SKM-1 treated with dmso at 0.1 percent for 144 hours (cell line): ENCODE data around the gene ACBD5.

ENCODE experiments used
- DNase-seq: peaks from one replicate; lab custom pipeline; 2025; ENCODE audit not compliant: unreplicated experiment; lab: John Stamatoyannopoulos, UW

ACBD5 gene

GRCh38 chr10:27155066-27155754 is 85.4 kb downstream of the ACBD5 start, which contains the start of gene MASTL:
MASTL (plus strand) TSS chr10:27155352; CDS start chr10:27155427, 75 bp downstream.
- peak; percentile 45 for DNase-seq

DNA sequence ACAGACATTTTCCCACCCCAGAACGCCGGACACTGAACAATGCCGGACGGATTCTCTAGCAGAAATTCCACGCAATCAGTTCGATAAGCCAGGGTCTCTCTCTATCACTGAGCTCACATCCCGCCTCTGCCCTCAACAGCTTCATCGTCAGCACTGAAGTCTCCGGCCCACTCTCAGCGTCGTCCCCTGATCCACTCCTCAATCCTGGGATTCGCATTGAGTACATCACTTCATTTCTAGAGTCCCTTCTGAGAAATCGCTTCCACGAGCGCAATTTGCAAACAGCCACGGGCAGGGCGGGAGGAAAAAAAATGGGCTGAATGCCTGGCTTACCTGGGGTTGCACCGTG is 86.8 kb downstream of the ACBD5 start:
- DNase-seq = no peak

DNA sequence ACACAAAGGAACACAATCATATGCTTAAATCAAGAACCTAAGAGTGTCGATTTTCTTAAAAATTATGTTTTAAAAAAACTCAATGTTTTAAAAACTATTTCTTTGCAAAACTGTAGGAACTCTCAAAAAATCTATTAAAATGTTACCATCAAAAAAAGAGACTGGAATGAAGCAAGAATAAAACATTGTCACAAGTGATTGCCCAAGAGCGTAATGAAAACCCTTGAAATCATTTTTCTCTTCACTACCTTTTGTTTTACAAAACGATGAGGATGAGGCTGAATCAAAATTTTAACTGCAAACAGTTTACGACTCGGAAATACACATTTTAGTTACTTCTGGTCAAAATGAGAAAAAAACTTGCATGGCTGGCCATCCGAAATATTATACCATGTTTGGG is 87.3 kb downstream of the ACBD5 start:
- DNase-seq = no peak

- DNase-seq = no peak
These were observed 87.9 kb downstream of the ACBD5 start for GRCh38 chr10:27152687-27153086.

DNA sequence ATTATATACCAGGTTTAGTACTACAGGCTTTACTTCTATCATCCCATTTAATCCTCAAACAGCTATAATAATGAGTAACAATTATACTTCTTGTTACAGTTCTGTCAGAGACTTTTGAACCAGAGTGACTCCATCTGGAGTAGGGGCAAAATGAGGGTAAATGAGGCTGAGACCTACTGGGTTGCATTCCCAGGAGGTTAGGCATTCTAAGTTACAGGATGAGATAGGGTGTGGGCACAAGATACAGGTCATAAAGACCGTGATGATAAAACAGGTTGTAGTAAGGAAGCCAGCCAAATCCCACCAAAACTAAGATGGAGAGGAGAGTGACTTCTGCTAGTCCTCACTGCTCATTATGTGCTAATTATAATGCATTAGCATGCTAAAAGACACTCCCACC is 90.3 kb downstream of the ACBD5 start:
- no peak for DNase-seq

GRCh38 chr10:27147701-27148100 is 92.9 kb downstream of the ACBD5 start:
- no peak for DNase-seq

DNA sequence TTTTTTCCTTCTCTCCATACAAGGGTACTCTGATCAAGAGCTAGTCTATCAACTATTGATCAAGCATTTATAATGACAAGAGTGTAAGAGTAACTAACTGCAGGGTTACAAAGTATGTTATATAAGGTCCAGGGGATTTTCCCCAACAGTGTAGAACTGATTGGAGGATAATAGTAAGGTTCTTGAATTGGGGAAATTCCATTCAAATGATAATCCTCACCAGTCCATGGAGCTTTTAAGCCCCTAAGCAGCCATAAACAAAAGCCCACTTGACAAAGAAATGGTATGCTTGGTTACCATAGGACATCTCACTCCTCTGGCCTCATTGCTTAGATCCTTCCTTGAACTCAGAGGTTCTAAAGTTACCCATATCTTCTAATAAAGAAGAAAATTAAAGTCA is 94.7 kb downstream of the ACBD5 start:
- no peak for DNase-seq
